RPMI8226 (cell line): ENCODE results near the gene CTNND2.
"Not testable (repeated sequence)": the region's sequence is repeated elsewhere in the genome, so short reads cannot be mapped to it uniquely, and the experiment has no call there.

Source experiments
- DNase-seq: peaks from one replicate; pipeline ENCODE4 v3.0.0-alpha.2; 2015

Gene CTNND2

GRCh38 chr5:11052871-11053270 is 851.4 kb downstream of the CTNND2 start:
- DNase-seq: no peak

GRCh38 chr5:11050596-11051304 is 853.5 kb downstream of the CTNND2 start:
- DNase-seq: no peak

- DNase-seq: no peak
Measured at GRCh38 chr5:11048760-11049159, 855.5 kb downstream of the CTNND2 start.

- DNase-seq: no peak
Measured at GRCh38 chr5:11047625-11048024, 856.6 kb downstream of the CTNND2 start.

- no peak for DNase-seq
Measured at GRCh38 chr5:11047030-11047429, 857.2 kb downstream of the CTNND2 start.

- DNase-seq: no peak
Measured at GRCh38 chr5:11046160-11046559, 858.1 kb downstream of the CTNND2 start.

- no peak for DNase-seq
Measured at GRCh38 chr5:11045411-11045810, 858.8 kb downstream of the CTNND2 start.

- DNase-seq: no peak
Measured at GRCh38 chr5:11044581-11044980, 859.7 kb downstream of the CTNND2 start.

GRCh38 chr5:11043881-11044280 is 860.4 kb downstream of the CTNND2 start:
- no peak for DNase-seq

- no peak for DNase-seq
Measured at GRCh38 chr5:11040345-11040744, 863.9 kb downstream of the CTNND2 start.

- no peak for DNase-seq
Measured at GRCh38 chr5:11038772-11039171, 865.5 kb downstream of the CTNND2 start.

GRCh38 chr5:11037941-11038340 is 866.3 kb downstream of the CTNND2 start:
- DNase-seq: no peak

- no peak for DNase-seq
Measured at GRCh38 chr5:11037080-11037479, 867.2 kb downstream of the CTNND2 start.

- no peak for DNase-seq
Measured at GRCh38 chr5:11030671-11031070, 873.6 kb downstream of the CTNND2 start.

GRCh38 chr5:11027660-11028059 is 876.6 kb downstream of the CTNND2 start:
- no peak for DNase-seq

- no peak for DNase-seq
Measured at GRCh38 chr5:11026543-11026942, 877.7 kb downstream of the CTNND2 start.

- DNase-seq: no peak
Measured at GRCh38 chr5:11023945-11024344, 880.3 kb downstream of the CTNND2 start.

GRCh38 chr5:11013793-11014192 is 890.5 kb downstream of the CTNND2 start:
- DNase-seq: no peak

- no peak for DNase-seq
Measured at GRCh38 chr5:11012295-11012694, 892.0 kb downstream of the CTNND2 start.

- no peak for DNase-seq
Measured at GRCh38 chr5:11010429-11011210, 893.6 kb downstream of the CTNND2 start.

- no peak for DNase-seq
Measured at GRCh38 chr5:11009576-11009975, 894.7 kb downstream of the CTNND2 start.

- DNase-seq: no peak
Measured at GRCh38 chr5:11007269-11007870, 896.9 kb downstream of the CTNND2 start.

GRCh38 chr5:11004523-11004922 is 899.7 kb downstream of the CTNND2 start:
- not testable (repeated sequence) for DNase-seq
